ENCODE measurements around the gene EGR1.

- no peak for TF ChIP-seq CTCF (IDR thresholded peaks at IDR 0.05)
- TF ChIP-seq POLR2A (IDR thresholded peaks at IDR 0.05) = peak in 1 of 4 donors; percentile 3
These were observed 3.1 kb downstream of the EGR1 start for GRCh38 chr5:138468133-138468965.
